ENCODE results near the gene NPHP4. TPM values are rescaled to one million over a fixed set of nuclear protein-coding genes. Genes with fewer than 3 reads are reported as not detected.

The NPHP4 gene
- polyA plus RNA-seq, 1 of the 3 experiments (the other 2 are of a cell fraction): 7.0 TPM

DNA sequence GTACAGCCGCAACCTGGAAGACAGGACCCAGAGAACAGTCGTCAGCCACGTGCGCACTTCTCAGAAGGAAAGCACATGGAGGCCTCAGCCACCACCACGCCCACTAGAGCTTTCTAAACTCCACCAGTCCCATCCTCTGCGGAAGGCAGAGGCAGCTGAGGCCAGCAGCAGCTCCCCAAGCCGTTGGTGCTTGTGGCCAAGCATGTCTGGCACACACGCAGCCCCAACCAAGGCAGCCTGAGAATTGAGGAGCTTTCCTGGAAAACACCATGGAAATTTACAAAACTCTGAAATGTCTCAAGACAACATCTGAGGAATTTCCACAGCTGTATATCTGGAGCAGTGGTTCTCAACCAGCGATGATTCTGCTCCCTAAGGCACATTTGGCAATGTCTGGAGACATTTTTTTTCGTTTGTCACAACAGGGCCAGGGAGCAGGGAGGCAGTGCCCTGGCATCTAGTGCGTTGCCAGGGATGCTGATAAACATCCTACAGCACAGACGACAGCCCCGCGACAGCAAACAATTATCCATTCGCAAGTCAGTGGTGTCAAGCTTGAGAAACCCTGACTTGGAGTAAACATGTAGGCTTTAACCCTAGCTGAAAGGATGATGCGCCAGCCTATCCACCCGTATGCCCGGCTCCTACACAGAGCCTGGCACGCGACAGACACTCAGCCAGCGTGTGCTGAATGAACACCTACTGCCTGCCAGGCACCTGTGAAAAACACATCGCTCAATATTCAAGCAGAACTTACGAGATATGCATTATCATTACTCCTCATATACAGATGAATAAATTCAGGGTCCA, 24.7 kb downstream of the NPHP4 start:
- ChIA-PET POLR2A (no interaction called here), CTCF (interaction anchor here (1.0 to 2.6 kb wide), 9 partner anchors 8 to 1315 kb away, joined by 3 to 14 read pairs (median 4); no protein-coding TSS in a partner anchor)
- H3K4me2 ChIP-seq: no peak overlapping the region
- H3K79me2 ChIP-seq (ENCODE audit: insufficient read depth): no peaks in the 10 kb centered on the region
- no peak overlapping the region for H3K9ac ChIP-seq
- no peaks in the 10 kb centered on the region for H4K20me1 ChIP-seq (ENCODE audit: insufficient read depth)
- H3K9me2 ChIP-seq: no peaks in the 10 kb centered on the region
- no peaks in the 10 kb centered on the region for H3F3A ChIP-seq (replicated peaks; ENCODE audit: insufficient read depth)
- H3K27ac ChIP-seq (ENCODE audit: low read depth in 2 of 2, low read length in 1 of 2): peak overlapping the region in 1 of 2 experiments; percentile 74; a peak in 2 of 4 replicates
- no peak overlapping the region for H2AFZ ChIP-seq (ENCODE audit: low read depth)
- H3K4me1 ChIP-seq (ENCODE audit: control insufficient read depth in 1 of 2, insufficient read depth in 2 of 2, low read depth in 1 of 2, low read length in 1 of 2): peaks cover 0 to 51% of the 10 kb centered on the region in 2 experiments; a peak in 2 of 4 replicates
- no peaks in the 10 kb centered on the region for H3K9me3 ChIP-seq
- WGBS (ENCODE audit: low lambda C conversion rate): 84% methylated on average over 9 of the region's 23 CpGs
- H3K36me3 ChIP-seq (replicated peaks in 1 of 2; ENCODE audit: control insufficient read depth in 1 of 2, insufficient read depth in 2 of 2, low read length in 1 of 2): peaks cover 0 to 3% of the 10 kb centered on the region in 2 experiments
- no peak for TF ChIP-seq FOXJ3 (CRISPR knock-in tag; IDR thresholded peaks at IDR 0.05)
- peak; percentile 38; the same call in 1 of the 2 replicates for TF ChIP-seq GATA2 (CRISPR knock-in tag; IDR thresholded peaks at IDR 0.05)
- no peak for TF ChIP-seq CHD2 (IDR thresholded peaks at IDR 0.05; ENCODE audit: low read length, partially characterized antibody)
- peak; percentile 53 for DNase-seq
- H3K4me3 ChIP-seq (ENCODE audit: low read depth in 2 of 2, low read length in 1 of 2): no peak overlapping the region
- H3K27me3 ChIP-seq (ENCODE audit: insufficient read depth): no peaks in the 10 kb centered on the region

DNA sequence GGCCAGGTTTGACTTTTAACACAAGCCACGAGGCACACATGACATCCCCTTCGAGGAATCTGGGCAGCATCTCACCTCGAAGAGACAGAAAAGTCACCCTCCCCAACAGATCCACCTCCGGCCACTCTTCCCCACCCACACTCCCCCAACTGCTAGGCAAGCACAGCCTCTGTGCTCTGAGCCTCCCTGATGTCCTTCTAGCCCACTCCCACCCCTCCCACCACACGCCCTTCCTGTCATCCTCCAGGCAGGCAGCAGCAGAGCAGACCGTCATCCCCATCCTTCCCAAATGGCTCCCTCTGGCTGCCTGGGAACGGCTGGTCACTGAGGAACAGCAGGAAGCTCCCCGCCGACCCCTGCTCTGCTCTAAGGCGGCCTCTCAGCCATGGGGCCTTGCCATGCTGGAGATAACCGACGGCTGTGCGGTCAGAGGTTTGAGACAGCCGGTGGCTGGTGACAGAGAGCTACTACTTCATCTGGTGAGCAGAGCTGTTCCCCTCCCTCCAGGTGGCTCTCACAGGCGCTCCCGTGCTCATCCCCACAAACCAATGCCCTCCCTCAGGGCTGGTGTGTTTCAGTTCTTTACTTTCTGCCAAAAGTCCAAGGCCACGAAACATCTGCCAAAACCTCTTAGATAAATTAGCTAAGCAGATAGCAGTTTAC, 25.6 kb downstream of the NPHP4 start:
- H3K27me3 ChIP-seq (ENCODE audit: insufficient read depth): no peaks in the 10 kb centered on the region
- peak overlapping the region in 1 of 2 experiments; percentile 74; a peak in 2 of 4 replicates for H3K27ac ChIP-seq (ENCODE audit: low read depth in 2 of 2, low read length in 1 of 2)
- no peaks in the 10 kb centered on the region for H3K9me3 ChIP-seq
- H3K36me3 ChIP-seq (replicated peaks in 1 of 2; ENCODE audit: control insufficient read depth in 1 of 2, insufficient read depth in 2 of 2, low read length in 1 of 2): peaks cover 0 to 3% of the 10 kb centered on the region in 2 experiments
- H3K4me2 ChIP-seq: no peak overlapping the region
- no peaks in the 10 kb centered on the region for H4K20me1 ChIP-seq (ENCODE audit: insufficient read depth)
- POLR2A ChIA-PET: no interaction called here
- TF ChIP-seq TAF1 (IDR thresholded peaks at IDR 0.05; ENCODE audit: borderline replicate concordance, low read depth, low read length) (no peak), EZH2phosphoT487 (IDR thresholded peaks at IDR 0.05; ENCODE audit: borderline replicate concordance, low read depth) (no peak), EP300 (IDR thresholded peaks at IDR 0.05; ENCODE audit: borderline replicate concordance in 1 of 2, low read depth in 1 of 2, low read length in 1 of 2) (peak in 1 of 2 experiments; percentile 52; a peak in 1 of 4 replicates), SMC3 (IDR thresholded peaks at IDR 0.05; ENCODE audit: low read depth, low read length) (no peak), GATA2 (CRISPR knock-in tag; IDR thresholded peaks at IDR 0.05) (peak; percentile 7; the same call in 1 of the 2 replicates), SIN3A (IDR thresholded peaks at IDR 0.05; ENCODE audit: borderline replicate concordance, low read depth, low read length) (no peak), MXI1 (IDR thresholded peaks at IDR 0.05; ENCODE audit: low read depth, low read length) (peak; percentile 52; the same call in 1 of the 2 replicates)
- TF ChIP-seq, protein P1, sequence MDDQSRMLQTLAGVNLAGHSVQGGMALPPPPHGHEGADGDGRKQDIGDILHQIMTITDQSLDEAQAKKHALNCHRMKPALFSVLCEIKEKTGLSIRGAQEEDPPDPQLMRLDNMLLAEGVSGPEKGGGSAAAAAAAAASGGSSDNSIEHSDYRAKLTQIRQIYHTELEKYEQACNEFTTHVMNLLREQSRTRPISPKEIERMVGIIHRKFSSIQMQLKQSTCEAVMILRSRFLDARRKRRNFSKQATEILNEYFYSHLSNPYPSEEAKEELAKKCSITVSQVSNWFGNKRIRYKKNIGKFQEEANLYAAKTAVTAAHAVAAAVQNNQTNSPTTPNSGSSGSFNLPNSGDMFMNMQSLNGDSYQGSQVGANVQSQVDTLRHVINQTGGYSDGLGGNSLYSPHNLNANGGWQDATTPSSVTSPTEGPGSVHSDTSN (IDR thresholded peaks at IDR 0.05): no peak
- no peak overlapping the region for H2AFZ ChIP-seq (ENCODE audit: low read depth)
- no peak overlapping the region for H3K4me3 ChIP-seq (ENCODE audit: low read depth in 2 of 2, low read length in 1 of 2)
- H3F3A ChIP-seq (replicated peaks; ENCODE audit: insufficient read depth): no peaks in the 10 kb centered on the region
- H3K4me1 ChIP-seq (ENCODE audit: control insufficient read depth in 1 of 2, insufficient read depth in 2 of 2, low read depth in 1 of 2, low read length in 1 of 2): peaks cover 0 to 48% of the 10 kb centered on the region in 2 experiments; a peak in 2 of 4 replicates
- DNase-seq: peak; percentile 79
- WGBS (ENCODE audit: low lambda C conversion rate): 89% methylated on average over 9 of the region's 17 CpGs
- H3K79me2 ChIP-seq (ENCODE audit: insufficient read depth): no peaks in the 10 kb centered on the region
- CTCF ChIA-PET: interaction anchor here (1.0 to 2.6 kb wide), 7 partner anchors 9 to 1315 kb away, joined by 3 to 14 read pairs (median 5); no protein-coding TSS in a partner anchor
- H3K9me2 ChIP-seq: no peaks in the 10 kb centered on the region
- no peak overlapping the region for H3K9ac ChIP-seq
